ENCODE data around the gene CT47C1.

The CT47C1 gene

DNA sequence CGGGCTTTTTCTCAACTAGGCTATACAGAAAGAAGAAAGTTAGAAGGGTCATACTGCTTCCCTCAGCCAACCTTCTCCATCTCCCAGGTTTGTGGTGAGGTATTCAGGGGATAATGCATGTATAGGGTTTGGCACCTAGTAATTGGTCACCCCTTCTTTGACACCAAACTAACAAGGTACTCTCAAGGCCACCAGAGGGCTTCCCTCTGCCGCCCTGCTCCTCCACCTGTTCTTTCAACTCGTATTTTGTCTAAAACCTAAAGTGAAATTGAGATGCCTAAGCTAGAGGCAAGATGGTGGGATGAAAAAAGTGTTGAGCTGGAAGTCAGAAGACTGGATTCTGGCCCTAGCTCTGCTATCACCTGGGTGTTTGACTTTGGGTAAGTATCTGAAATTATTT lies 22.0 kb downstream of the CT47C1 start:
- H3K27me3 ChIP-seq (replicated peaks; ENCODE audit: control insufficient read depth, insufficient read depth, low read length, poor library complexity, severe bottlenecking), result no peaks in the 10 kb centered on the region
- H3K27ac ChIP-seq (ENCODE audit: insufficient read depth, low read length, poor library complexity, severe bottlenecking), result no peak overlapping the region
- H3K4me1 ChIP-seq (ENCODE audit: control insufficient read depth, insufficient read depth, low read length, poor library complexity, severe bottlenecking), result no peaks in the 10 kb centered on the region
- no peak for DNase-seq
- no peaks in the 10 kb centered on the region for H3K9me3 ChIP-seq (ENCODE audit: control insufficient read depth, low read length)
- no peaks in the 10 kb centered on the region for H3K36me3 ChIP-seq (ENCODE audit: control insufficient read depth, insufficient read depth, low read length)
- no peak overlapping the region for H3K4me3 ChIP-seq (ENCODE audit: insufficient read depth, low read depth, low read length, poor library complexity, severe bottlenecking)

DNA sequence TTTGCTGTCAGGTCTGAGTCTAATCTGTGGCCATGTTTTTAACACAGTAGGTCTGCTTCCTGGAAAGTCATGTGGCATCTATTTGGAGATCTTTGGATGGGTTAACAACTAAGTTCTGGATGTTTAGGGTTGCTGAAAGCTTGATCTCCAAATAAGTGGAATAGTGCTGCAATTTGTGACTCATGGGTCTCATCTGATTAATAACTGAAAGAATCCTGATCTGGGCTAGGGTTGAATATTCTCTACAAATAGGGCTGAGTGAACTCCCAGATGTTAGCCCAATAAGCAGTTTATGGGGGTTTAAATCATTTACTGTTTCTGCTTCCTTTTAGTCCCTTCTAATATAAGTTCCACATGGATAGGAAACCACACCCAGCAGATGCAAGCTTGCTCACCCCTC lies 23.1 kb downstream of the CT47C1 start:
- Histone ChIP-seq H3K4me3 (ENCODE audit: insufficient read depth, low read depth, low read length, poor library complexity, severe bottlenecking) (no peak overlapping the region), H3K4me1 (ENCODE audit: control insufficient read depth, insufficient read depth, low read length, poor library complexity, severe bottlenecking) (no peaks in the 10 kb centered on the region), H3K27me3 (replicated peaks; ENCODE audit: control insufficient read depth, insufficient read depth, low read length, poor library complexity, severe bottlenecking) (no peaks in the 10 kb centered on the region), H3K27ac (ENCODE audit: insufficient read depth, low read length, poor library complexity, severe bottlenecking) (no peak overlapping the region), H3K36me3 (ENCODE audit: control insufficient read depth, insufficient read depth, low read length) (no peaks in the 10 kb centered on the region), H3K9me3 (ENCODE audit: control insufficient read depth, low read length) (no peaks in the 10 kb centered on the region)
- no peak for DNase-seq

DNA sequence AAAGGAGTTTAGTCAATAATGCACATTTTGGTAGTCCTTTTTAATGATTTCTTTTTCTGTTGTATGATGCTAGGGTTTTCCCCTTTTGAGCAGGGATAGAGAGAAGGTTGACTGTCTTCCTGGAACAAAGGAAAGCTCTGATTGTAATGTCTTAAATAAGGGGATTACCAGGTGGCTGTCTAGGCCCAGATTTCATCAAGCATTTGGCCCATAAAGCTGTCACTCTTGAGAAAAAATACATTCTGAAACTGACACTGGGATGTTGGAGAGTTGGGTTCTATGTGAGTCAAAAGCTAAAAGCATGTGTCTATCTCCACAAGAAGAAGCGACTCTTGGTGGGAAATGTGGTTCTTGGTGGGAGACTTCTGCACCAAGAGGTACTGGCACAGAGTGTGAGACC lies 28.4 kb downstream of the CT47C1 start:
- Histone ChIP-seq H3K27ac (ENCODE audit: insufficient read depth, low read length, poor library complexity, severe bottlenecking) (no peak overlapping the region), H3K4me3 (ENCODE audit: insufficient read depth, low read depth, low read length, poor library complexity, severe bottlenecking) (no peak overlapping the region), H3K9me3 (ENCODE audit: control insufficient read depth, low read length) (no peaks in the 10 kb centered on the region), H3K27me3 (replicated peaks; ENCODE audit: control insufficient read depth, insufficient read depth, low read length, poor library complexity, severe bottlenecking) (no peaks in the 10 kb centered on the region), H3K4me1 (ENCODE audit: control insufficient read depth, insufficient read depth, low read length, poor library complexity, severe bottlenecking) (no peaks in the 10 kb centered on the region), H3K36me3 (ENCODE audit: control insufficient read depth, insufficient read depth, low read length) (no peaks in the 10 kb centered on the region)
- DNase-seq, result no peak

DNA sequence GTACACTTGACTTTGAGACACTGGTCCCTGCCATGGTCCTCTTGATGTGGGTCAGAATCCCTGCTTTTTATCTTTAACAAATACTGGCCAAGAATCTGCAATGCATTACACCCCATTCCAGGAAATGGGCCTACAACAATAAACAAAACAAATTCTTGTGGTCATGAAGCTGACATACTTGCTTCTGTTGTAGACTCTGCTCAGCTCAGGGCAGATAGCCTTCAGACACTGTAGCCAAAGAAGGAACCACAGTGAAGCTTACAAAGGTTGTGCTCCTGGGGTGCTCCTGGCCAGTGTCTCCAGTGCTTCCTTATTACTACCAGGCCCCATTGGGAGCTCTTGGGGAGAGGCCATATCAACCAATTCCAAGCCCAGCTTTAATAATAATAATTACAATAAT lies 33.0 kb downstream of the CT47C1 start:
- Histone ChIP-seq H3K9me3 (ENCODE audit: control insufficient read depth, low read length) (no peaks in the 10 kb centered on the region), H3K36me3 (ENCODE audit: control insufficient read depth, insufficient read depth, low read length) (no peaks in the 10 kb centered on the region), H3K4me1 (ENCODE audit: control insufficient read depth, insufficient read depth, low read length, poor library complexity, severe bottlenecking) (no peaks in the 10 kb centered on the region), H3K27ac (ENCODE audit: insufficient read depth, low read length, poor library complexity, severe bottlenecking) (no peak overlapping the region), H3K27me3 (replicated peaks; ENCODE audit: control insufficient read depth, insufficient read depth, low read length, poor library complexity, severe bottlenecking) (no peaks in the 10 kb centered on the region), H3K4me3 (ENCODE audit: insufficient read depth, low read depth, low read length, poor library complexity, severe bottlenecking) (no peak overlapping the region)
- no peak for DNase-seq

DNA sequence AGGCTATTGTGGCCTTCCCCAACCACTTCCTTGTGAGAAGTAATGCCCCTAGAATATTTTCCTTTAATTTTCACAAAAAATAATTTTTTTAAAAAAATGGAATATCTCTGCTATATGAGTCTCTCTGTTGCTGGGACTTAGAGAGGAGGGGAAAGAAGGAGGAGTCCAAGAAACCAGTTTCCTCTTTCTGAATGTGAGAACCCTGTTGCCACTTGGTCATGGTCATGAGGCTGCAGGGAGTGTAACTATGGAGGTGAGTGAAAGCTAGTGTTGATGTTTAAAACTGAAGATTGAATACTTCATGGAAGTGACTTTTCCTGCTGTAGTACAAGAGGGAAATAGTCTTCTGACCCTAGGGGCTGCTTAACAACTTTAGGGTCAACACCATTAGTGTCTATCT lies 34.4 kb downstream of the CT47C1 start:
- H3K27me3 ChIP-seq (replicated peaks; ENCODE audit: control insufficient read depth, insufficient read depth, low read length, poor library complexity, severe bottlenecking), result no peaks in the 10 kb centered on the region
- H3K4me3 ChIP-seq (ENCODE audit: insufficient read depth, low read depth, low read length, poor library complexity, severe bottlenecking), result no peak overlapping the region
- no peak overlapping the region for H3K27ac ChIP-seq (ENCODE audit: insufficient read depth, low read length, poor library complexity, severe bottlenecking)
- H3K36me3 ChIP-seq (ENCODE audit: control insufficient read depth, insufficient read depth, low read length), result no peaks in the 10 kb centered on the region
- H3K9me3 ChIP-seq (ENCODE audit: control insufficient read depth, low read length), result no peaks in the 10 kb centered on the region
- H3K4me1 ChIP-seq (ENCODE audit: control insufficient read depth, insufficient read depth, low read length, poor library complexity, severe bottlenecking), result no peaks in the 10 kb centered on the region
- no peak for DNase-seq

DNA sequence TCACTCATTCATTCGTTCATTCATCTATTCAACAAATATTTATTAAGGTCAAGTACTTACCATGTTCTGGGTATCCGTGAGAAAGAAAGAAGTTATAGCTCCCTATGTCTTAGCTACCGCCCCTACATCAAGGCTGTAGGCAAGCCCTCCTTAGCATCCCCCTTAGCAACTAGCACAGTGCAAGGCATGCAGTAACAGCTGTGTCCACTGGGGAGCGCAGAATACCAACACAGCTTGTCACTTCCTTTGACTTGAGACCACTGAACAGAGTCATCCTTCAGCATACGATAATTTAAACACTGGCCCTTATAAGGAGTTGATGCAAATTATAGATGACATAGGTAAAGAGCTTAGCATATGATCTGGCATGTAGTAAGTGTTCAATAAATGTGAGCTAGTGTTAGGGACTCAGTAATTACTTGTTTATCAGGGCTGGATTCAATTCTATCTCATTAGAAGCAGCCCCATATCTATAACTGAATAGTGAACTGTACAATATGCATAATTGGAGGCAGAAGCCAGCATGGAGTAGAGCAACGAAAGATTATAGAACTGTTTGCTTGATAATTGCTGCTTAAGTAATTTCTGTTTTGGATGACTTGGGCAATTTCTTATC lies 46.1 kb downstream of the CT47C1 start:
- Histone ChIP-seq H3K9me3 (ENCODE audit: control insufficient read depth, low read length) (no peaks in the 10 kb centered on the region), H3K4me3 (ENCODE audit: insufficient read depth, low read depth, low read length, poor library complexity, severe bottlenecking) (no peak overlapping the region), H3K4me1 (ENCODE audit: control insufficient read depth, insufficient read depth, low read length, poor library complexity, severe bottlenecking) (no peaks in the 10 kb centered on the region), H3K27ac (ENCODE audit: insufficient read depth, low read length, poor library complexity, severe bottlenecking) (no peak overlapping the region), H3K27me3 (replicated peaks; ENCODE audit: control insufficient read depth, insufficient read depth, low read length, poor library complexity, severe bottlenecking) (no peaks in the 10 kb centered on the region), H3K36me3 (ENCODE audit: control insufficient read depth, insufficient read depth, low read length) (no peaks in the 10 kb centered on the region)
- peak in 2 of 3 donors; percentile 0 to 6 for DNase-seq

DNA sequence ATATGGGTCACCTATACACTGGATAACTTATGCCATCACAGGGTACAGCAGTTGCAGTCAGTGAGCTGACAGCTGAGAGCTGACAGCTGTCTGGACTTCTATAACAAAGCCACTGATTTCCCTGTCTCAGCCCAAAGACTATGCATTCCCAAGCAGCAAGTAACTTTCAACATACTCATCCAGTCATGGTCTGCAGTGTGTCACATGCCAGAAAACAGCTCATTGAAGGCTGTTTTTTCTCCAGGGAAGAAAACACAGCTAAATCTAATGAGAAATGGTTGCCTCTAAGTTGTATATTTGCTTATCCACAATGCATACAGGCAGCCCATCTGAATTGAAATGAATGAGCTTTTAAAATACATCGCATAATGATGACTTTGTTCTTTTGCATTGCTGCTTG lies 48.5 kb downstream of the CT47C1 start:
- no peak overlapping the region for H3K4me3 ChIP-seq (ENCODE audit: insufficient read depth, low read depth, low read length, poor library complexity, severe bottlenecking)
- no peaks in the 10 kb centered on the region for H3K36me3 ChIP-seq (ENCODE audit: control insufficient read depth, insufficient read depth, low read length)
- H3K4me1 ChIP-seq (ENCODE audit: control insufficient read depth, insufficient read depth, low read length, poor library complexity, severe bottlenecking), result no peaks in the 10 kb centered on the region
- no peak for DNase-seq
- no peak overlapping the region for H3K27ac ChIP-seq (ENCODE audit: insufficient read depth, low read length, poor library complexity, severe bottlenecking)
- no peaks in the 10 kb centered on the region for H3K9me3 ChIP-seq (ENCODE audit: control insufficient read depth, low read length)
- H3K27me3 ChIP-seq (replicated peaks; ENCODE audit: control insufficient read depth, insufficient read depth, low read length, poor library complexity, severe bottlenecking), result no peaks in the 10 kb centered on the region

Data from effector memory CD4-positive, alpha-beta T cell (primary cell).